Body of pancreas (tissue), 4 donors: ENCODE measurements around the gene SERPINB10.

Experiments used
- POLR2A ChIP-seq, 3 donors: fragments of 450-650 bp; IDR thresholded peaks; one replicate each; pipeline ENCODE4 v1.6.1; 2016; ENCODE audit warnings: antibody characterized with exemption in 3 of 3, mild to moderate bottlenecking in 2 of 3
- TF ChIP-seq, protein P1 (sequence below), 7 experiments: fragments of 450-650 bp in 4 of 7; fragments of 200-600 bp in 3 of 7; sonication (generic) in 3 of 7; IDR thresholded peaks; one replicate each; pipeline ENCODE4 v1.5.1; 2016 to 2019; ENCODE audit warnings: antibody characterized with exemption in 7 of 7

DNA sequence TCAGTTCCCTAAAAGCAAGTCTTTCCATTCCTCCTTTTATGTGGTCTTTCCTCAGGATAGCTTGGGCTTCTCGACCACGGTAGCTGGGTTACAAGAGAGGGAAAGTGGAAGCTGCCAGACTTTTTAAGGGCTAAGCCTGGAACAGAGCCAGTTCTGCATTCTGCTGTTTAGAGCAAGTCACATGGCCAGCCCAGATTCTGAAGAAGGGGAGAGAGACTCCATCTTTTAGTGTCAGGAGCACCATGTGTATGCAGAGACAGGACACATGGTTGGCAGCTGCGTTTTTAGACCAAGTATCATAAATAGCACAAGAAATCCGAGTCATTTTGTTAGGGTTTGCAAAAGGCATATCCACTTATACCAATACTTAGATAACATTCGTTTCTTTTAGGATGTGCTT lies 46.1 kb downstream of the SERPINB10 start:
- TF ChIP-seq, protein P1, sequence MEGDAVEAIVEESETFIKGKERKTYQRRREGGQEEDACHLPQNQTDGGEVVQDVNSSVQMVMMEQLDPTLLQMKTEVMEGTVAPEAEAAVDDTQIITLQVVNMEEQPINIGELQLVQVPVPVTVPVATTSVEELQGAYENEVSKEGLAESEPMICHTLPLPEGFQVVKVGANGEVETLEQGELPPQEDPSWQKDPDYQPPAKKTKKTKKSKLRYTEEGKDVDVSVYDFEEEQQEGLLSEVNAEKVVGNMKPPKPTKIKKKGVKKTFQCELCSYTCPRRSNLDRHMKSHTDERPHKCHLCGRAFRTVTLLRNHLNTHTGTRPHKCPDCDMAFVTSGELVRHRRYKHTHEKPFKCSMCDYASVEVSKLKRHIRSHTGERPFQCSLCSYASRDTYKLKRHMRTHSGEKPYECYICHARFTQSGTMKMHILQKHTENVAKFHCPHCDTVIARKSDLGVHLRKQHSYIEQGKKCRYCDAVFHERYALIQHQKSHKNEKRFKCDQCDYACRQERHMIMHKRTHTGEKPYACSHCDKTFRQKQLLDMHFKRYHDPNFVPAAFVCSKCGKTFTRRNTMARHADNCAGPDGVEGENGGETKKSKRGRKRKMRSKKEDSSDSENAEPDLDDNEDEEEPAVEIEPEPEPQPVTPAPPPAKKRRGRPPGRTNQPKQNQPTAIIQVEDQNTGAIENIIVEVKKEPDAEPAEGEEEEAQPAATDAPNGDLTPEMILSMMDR (IDR thresholded peaks at IDR 0.05) = no peak
- no peak for TF ChIP-seq POLR2A (IDR thresholded peaks at IDR 0.05)
